Muscle of arm (tissue), 12 donors: ENCODE data around the gene CRYGN. TPM values are rescaled to one million over a fixed set of nuclear protein-coding genes. Genes with fewer than 3 reads are reported as not detected.

Experiments used
- DNase-seq: peaks from one replicate; pipeline ENCODE4 v3.0.0-alpha.2; 2013
- polyA plus RNA-seq, 12 donors: library from polyadenylated mRNA; unstranded; fragments of 120-200 nt; gene quantifications; one replicate each; pipeline ENCODE4 v1.2.1, GENCODE V29; 2013; ENCODE audit not compliant: insufficient read length in 12 of 12

The CRYGN gene
- polyA plus RNA-seq, 12 donors = 0.12 to 0.82 (median 0.21) TPM; not detected in 5

DNA sequence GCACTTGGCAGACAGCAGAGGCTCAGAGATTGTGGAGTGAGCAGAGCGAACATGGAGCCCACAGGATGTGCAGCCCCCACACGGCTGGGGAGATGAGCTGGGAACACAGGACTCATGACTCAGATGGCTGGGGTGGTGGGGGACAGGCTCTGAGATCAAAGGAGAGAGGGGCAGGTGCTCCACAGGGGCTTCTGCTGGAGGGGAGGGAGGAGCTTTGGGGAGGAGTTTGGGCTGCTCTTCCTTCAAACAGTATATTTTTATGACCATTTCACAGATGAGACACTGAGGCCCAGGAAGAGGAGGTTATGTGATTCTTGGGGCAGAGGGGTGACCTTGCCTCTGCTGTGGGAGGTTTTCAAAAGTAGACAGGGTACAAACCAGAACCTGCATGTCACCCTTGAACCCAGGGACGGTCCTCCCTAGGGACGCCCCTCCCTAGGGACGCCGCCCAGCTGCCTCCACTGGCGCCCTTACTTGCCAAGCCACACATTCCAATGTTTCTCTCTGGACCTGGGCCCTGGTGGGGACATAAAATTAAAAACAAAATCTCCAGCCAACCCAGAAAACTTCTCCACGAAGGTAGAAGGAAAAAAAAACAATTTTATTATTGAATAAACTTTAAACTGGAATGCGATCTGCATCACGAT lies 981 bp upstream of the CRYGN start:
- no peak for DNase-seq

DNA sequence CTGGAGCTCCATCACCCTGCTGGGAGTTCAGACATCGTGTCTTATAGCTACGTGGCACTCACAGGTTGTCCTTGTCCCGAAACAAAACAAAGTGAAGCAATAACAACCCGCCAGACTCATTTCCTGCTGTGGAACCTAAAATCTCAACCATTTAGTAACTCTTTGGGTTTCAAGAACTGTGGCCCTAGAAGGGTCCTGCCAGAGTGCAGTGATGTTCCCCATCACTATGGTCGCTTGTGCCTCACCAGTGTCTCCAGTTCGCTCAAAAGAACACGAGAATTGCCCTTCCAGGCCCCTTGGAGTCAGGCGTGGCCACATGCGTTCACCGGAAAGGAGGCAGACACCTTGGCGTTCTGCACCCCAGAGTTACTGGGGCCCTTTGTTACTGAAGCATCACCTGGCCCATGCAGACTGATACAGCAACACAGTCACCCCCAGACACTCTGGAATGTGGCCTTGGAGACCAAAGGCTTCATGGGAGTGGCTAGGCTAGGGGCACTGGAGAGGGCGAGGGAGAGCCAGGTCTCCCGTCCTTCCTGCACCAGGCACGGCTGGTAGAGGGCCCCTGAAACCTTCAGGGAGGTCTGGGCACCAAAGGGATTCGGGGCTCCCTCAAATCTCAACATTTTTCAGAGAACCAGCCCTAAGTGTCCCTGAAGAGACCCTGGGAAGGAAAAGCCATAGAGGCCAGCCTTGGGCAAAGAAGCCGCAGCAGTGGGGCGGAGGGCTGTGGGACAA lies 908 bp downstream of the CRYGN start:
- no peak for DNase-seq

DNA sequence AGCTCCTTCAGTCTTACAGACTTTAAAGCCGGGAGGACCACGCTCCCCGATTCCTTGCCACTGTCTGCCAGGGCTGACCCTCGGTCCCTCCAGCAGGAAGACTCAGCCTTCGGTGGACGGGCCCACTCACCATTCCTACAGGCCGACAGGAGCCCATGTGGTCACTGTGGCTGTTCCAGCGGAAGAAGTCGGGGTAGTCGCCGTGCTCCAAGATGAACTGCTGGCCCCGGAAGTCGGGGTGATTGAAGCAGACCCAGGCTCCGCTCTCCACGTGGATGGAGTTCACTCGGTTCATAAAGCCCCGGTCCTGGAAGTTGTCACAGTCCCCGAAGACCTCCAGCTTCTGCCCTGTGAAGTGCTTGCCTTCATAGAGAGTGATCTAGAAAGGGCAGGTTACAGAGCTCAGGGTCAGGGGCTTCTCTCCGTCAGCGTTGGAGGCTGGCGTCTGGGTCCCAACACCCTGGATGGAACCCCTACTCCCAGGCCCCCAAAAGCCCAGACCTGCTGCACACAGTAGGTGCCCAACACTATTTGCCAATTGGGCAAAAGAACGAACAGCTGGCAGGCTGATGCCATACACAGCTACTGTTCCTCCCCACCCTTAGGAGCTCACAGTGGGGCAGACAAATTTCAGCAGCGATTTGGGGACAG lies 1.9 kb downstream of the CRYGN start:
- DNase-seq = no peak

DNA sequence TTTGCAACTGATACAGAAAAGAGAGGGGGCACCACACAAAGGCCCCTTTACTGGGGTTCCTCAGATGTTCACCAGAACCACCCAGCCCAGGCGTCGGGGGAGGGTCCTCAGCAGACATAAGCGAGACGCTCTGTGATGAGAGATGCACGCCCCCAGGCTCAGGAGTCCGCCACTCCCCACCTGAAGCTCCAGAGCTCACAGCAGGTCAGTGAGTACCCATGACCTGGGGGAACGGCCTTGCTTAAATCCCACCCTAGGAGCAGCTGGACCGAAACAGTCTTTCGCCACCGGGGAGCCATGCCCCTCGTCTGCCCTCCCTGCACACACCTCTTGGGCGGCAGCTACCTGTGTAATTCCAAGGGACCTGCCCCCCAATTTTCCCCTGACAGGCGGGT lies 2.8 kb downstream of the CRYGN start:
- DNase-seq = no peak

DNA sequence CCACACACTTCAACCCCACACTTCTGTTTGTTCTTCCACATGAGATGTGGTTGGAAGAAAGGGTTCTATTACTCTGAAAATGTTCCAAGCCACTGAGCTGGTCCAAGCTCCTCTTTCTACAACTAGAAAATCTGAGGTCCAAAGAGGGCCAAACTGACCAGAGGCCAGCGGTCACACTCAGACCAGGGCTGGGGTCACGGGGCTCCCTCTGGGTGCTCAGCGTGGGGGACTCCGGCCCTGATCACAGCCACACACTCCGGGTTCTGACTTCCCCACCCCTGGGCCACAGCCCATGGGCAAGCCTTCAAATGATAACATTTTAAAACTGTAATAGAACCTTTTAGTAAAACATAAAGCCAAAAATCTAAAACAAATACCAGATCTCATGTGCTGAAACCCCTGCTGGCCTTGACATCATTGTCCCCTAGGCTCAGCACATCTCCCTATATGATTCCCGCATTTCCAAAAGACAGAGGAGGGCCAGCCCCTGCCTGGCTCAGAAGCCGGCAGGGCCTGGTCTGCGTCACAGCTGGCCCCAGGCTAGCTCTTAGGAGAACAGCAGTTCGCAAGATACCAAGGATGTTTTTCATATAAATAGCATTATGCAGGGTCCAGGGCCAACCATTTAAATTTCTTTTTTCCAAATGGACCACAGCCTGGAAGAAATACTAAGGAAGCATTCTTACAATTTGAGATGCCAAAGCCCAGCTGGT lies 3.3 kb downstream of the CRYGN start:
- no peak for DNase-seq

DNA sequence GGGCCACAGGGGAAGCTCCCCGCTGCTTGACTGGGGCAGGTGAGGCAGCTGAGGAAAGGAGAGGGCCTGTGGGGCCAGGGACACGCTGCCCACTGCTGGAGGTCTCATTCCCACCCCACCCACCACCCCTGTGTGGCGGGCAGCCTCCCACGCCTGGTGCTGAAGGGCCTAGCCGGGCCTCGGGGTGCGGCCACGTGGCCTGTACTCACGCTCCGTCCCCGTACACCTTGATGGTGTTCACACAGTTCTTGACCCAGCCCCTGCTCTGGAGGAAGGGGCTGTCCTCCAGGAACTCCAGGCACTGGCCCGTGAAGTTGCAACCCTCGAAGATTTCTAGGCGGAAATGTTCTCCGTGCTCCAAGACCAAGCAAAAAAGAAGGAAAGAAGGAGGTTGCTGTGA lies 4.0 kb downstream of the CRYGN start:
- no peak for DNase-seq

DNA sequence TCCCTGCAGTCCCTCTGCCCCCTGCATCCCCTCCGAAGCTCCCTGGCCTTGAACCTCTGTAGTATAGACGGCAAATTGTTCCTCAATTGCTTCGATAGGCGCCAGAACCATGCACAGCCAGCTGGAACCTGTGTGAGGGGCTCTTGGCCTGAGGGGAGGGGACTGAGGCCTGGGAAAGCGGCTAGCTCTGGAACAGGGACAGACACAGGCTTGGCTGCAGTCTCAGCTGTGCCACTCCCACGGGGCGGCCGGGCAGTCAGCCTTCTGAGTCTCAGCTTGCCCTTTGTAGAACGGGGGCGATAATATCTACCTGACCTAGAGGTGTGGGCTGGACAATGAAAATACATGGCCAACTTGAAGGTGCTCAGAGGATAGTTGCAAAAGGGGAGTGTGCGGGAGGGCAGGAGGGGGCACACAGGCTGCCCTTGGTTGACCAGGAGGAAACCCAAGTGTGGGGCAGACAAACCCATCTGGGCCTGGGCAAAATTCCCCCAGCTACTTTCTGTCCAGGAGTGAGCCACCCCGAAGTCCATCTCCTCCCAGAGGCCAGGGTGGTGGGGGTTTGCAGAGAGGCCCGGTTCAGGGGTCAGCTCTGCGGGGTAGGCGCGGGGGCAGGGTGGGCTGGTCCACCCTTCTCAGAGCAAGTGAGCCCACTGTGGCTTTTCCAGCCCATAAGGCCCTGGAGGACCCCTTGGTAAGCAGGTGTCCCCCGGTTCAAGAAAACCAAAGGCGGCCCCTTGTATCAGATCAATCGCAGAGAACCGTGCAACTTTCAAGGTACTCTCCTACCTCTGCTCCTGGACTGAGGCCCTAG lies 4.6 kb downstream of the CRYGN start:
- DNase-seq = no peak

DNA sequence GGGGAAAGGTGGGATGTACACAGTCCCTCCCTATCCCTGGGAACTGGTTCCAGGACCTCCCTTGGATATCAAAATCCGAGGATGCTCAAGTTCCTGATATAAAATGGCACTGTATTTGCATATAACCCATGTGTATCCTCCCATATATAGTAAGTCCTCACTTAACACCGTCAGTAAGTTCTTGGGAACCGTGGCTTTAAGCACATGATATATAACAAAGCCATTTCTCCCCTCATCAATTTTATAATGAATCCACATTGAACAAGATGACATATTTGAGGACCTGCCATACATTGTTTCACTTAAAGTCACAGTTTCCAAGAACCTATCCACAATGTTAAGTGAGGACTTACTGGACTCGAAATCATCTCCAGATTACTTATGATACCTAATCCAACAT lies 5.4 kb downstream of the CRYGN start:
- no peak for DNase-seq

DNA sequence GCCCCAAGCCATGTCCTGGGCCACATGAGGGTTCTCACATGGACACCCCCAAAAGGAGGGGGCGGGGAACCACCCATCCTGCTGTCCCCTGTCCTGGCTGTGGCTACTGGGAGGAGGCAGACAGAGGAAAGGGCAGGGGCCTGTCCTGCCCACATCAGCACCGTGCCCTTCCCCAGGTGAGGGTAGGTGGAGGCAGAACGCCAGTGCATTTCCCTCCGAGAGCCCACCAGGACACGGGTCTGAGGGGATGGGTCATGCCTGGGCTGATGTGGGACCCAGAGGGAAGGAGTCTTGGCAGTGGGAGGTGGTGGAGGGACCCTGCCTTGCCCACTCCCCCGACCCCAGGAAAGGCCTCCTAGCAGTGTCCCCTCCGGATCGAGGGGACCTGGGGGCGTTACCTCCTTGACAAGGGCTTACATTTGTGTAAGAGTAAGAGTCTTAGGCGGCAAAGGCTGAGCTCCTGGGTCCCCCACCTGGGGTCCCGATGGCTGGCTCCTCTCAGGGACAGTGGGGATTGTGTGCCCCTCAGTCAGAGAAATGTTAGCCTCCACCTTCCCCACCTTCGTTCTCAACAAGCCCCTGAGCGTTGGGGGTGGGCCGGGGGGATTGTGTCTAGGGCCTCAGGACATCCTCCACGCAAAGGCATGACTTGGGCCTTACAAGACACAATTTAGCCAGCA lies 6.1 kb downstream of the CRYGN start:
- no peak for DNase-seq

DNA sequence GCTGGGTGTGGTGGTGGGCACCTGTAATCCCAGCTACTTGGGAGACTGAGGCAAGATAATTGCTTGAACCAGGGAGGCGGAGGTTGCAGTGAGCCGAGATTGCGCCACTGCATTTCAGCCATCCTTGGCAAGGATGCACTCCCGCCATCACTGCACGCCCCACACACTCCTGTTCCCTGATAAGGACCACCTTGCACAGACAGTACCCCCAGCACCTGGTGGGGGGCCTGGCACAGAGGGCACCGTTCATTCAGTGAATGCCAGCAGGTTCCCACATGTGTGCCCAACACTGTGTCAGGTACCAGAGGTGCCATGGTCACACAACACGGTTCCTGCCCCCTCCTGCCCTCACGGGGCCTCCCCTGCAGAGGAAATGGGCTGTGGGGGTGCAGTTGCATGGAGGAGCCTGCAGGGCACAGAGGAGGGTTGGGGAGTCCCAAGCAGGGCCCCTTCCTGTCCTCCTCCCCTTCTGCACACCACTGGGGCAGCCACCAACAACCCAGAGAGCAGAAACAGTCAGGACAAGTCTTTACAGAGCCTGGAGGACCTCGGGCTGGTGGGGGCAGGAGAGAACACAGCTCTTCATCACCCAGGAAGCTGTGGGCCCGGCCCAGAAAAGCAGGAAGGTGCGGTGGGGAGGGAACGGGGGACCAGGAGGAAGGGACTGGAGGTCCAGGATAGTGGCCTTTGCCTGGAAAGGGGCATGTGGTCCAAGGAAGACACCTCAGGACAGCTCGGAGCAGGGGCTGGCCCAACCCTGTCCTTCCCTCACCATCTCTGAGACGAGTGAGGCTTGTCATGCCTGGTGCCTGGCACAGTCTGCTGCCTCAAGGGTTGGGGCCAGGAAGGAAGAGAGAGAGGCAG lies 7.1 kb downstream of the CRYGN start:
- DNase-seq = no peak

DNA sequence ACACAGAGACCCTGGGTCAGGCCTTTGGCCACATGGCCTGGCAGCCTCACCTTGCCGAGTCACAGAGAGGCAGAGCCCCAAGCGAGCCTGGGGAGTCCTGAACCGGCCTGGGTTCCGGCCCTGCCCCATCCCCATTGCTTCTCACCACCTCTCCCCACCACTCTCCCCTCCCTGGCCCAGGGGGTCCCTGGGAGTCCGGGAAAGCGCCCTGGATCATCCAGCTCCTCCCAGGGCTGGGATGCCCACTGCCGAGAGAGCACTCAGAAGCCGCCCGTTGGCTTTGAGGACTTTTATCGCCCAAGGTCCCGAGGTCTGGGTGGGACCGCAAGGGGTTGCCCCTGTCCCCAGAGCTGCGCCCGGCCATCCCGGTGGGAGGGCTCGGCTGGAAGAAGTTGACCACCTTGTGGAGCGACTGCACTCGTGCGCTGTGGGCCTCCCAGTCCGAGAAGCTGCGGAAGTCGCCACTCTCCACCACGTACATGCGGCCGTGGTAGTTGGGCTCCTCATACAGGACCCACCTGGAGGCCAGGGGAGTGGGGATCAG lies 8.1 kb downstream of the CRYGN start:
- DNase-seq = no peak

DNA sequence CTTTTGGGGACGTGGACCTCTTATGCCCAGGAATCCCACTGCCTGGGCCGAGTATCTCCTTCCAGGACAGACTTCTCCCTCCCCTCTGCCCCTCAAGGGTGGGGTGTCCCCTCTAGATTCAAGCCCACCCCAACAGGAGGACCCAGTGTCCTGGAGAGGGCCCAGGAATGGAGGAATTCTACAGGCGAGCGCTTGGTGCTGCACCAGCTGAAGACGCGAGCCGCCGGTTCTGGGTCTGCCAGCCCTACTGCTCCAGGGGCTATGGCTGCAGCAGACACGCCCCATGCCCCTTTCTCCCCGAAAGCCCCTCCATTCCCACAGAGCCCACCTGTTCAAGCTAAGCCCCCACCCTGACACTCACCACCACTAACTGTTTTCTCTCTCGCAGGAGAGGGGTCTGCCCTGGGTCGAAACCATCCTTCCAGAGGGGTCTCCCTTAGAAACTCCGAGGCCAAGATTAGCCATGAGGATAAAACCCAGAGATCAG lies 8.6 kb downstream of the CRYGN start:
- DNase-seq = no peak

DNA sequence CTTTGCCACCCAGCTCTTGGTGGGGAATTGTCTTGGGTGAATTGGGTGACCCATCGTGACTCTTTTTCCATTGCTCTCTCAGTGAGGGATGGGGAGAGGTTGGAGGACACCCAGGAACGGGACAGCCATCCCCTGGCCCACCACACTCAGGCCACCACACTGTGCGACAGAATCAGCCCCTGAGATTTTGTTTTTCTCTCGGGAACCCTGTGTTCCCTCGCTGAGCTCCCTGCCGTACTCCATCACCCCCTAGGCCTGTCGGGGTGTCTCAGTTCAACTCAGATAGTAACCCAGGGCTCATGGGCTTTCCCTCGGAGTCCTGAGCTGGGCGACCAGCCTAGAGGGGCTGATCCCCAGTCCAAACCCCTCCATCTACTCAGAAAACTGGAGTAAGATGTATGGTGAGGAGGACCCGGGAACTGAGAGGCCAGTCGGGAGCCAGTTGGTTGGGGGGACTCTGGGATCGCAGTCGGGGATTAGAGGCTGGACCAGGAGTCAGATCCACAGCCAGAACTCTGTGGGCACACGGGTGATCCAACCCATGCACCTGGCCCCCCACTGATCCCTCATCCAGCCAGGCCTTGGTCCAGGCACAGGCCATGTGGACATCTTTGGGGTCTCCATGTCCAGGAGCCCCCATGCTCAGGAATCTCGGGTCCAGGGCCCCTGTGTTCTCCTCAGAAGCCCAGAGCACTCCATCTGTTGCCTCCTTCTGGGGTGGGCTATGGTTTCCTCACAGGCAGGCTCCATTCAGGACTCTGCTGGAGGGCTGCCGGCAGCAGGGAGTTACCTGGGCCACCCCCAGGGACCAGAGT lies 9.3 kb downstream of the CRYGN start:
- no peak for DNase-seq

DNA sequence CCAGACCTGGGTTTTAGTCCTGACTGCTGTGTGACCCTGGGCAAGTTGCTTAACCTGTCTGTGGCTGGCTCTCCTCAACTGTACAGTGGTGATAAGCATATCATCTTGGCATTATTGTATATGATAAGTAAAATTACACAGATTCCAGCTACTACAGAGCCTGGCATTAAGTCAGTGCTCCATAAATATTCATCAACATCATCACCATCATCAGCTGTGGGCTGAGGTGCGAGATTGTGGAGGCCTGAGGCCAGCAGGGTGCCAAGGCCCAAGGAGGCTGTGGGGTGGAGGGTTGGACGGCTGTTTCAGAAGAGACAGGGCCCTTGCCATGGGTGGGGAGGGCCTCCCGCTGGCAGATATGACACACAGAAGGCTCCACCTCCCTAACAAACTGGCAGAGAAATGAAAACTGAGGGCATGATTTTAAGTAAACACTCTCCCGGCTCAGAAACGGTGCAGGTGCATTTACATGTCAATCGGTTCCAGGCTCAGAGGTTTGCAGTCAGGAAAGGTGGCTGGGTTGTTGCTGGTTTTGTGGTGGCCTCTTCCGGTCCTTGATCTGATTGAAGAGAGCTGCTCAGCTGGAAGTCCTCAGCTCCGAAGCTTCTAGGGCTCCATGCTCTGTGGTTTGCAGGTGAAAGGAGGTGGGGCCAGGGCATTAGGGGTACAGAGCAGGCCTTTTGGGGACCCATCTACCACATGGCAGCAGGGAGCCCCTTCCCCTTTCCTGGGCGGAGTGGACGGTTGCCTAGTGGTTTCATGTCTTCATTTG lies 10.2 kb downstream of the CRYGN start:
- DNase-seq = no peak

DNA sequence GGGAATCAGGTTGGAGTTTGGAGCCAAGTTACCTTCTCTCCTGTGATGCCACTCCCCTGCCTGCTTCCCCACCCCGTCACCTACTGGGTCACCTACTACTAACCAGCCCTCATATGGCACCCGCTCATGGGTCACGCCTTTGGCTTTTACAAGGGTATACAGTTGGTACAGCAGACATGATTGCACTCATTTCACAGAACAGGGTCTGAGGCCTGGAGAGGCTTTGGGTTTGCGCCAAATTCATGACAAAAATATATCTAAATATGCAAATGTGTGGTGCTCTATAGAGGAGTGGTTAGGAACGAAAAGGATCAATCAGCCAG lies 10.7 kb downstream of the CRYGN start:
- no peak for DNase-seq

DNA sequence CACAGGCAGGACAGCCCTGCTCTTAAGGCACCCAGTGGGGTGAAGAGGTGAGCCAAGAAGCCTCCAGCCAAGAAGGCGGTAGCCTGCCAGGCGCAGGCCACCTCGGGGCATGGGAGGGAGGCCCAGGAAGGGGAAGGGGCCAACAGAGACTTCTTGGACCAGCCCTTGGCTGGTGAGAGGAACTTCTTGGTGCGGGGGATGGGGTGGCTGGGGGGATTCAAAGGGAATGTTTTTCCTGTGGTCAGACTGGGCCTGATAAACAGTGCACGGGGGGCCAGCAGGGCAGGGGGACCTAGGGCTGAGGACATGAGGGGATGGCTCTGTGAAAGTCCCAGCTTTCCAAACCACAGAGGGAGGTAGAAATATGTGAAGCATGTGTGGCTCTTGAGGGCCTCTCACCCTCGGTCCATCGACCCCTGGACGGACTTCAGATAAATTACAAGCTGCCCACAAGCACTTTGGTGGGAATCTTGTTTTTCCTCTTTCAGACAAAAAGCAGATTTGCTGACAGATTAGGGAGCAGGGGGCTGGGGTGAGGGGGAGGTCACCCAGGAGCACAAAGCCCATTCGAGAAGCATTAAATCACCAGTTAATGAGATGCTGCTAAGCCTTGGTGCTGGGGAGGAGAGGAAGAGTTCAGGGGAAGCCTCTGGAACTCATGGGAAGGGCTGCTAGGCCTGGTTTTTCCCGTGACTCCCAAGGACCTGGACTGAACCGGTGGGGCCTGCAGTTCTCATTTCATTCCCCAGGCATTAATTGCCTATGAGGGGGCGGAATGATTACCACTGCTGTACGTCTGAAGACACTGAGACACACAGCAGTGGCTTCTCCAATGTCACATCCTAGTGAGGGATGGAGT lies 11.3 kb downstream of the CRYGN start:
- no peak for DNase-seq
